Lower leg skin (tissue), 4 donors: ENCODE results near the gene ANGPTL2. TPM values are rescaled to one million over a fixed set of nuclear protein-coding genes. Genes with fewer than 3 reads are reported as not detected.

Experiments
- DNase-seq, 2 donors: peaks; one replicate each; pipeline ENCODE4 v3.0.0-alpha.2; 2019; ENCODE audit warnings: low spot score in 2 of 2
- H3K4me3 ChIP-seq: fragments of 200-600 bp; sonication (generic); 2 replicates; pipeline ENCODE4 v1.5.1; 2017; ENCODE audit warnings: mild to moderate bottlenecking, low read depth; ENCODE audit not compliant: poor library complexity, severe bottlenecking
- POLR2A ChIP-seq, 2 donors: fragments of 450-650 bp; IDR thresholded peaks; one replicate each; pipeline ENCODE4 v1.6.1; 2016 to 2017; ENCODE audit warnings: antibody characterized with exemption in 2 of 2, mild to moderate bottlenecking in 1 of 2, moderate library complexity in 1 of 2
- WGBS, 2 donors: methylation state at CpG; one replicate each; pipeline ENCODE4 v1.1.5; 2018; 5-methylcytosine and 5-hydroxymethylcytosine counted together
- intact Hi-C: fragments of 100-400 bp; cut with DNase I; formaldehyde crosslinking; loops from one replicate; pipeline ENCODE4 v1.15.0; 2023; ENCODE audit warnings: low total_unique reads
- total RNA-seq, 4 donors: library from RNA; depleted of rRNA; stranded (reverse); fragments of >200 nt; gene quantifications; one replicate each; pipeline ENCODE4 v1.1.0, GENCODE V29; 2016
- TF ChIP-seq, protein P1 (sequence below), 3 donors: fragments of 450-650 bp; IDR thresholded peaks; one replicate each; pipeline ENCODE4 v1.5.1; 2016; ENCODE audit warnings: antibody characterized with exemption in 3 of 3, mild to moderate bottlenecking in 3 of 3, moderate library complexity in 2 of 3

Gene ANGPTL2
- total RNA-seq, 4 donors from 2014 or later, result 10.5 to 37.8 (median 18.5) TPM

DNA sequence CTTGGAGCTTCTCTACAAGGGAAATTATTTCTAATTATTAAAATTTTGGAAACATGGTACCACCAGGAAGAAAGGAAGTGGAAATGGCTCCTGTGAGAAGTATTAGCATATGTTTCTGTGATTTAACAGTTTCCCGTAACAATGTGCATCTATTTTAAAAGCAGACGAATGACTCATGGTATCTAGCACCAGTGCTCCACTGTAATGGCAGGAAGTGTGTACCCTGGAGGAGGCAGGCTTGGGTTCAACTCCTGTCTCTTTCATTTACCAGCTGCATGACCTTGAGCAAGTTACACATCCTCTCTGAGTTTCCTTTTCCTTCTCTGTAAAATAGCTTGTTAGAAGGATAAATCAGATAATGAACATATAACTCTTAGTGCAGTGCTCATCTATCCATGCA, 41.0 kb upstream of the ANGPTL2 start:
- intact Hi-C loops, result no loop called here
- TF ChIP-seq, protein P1, sequence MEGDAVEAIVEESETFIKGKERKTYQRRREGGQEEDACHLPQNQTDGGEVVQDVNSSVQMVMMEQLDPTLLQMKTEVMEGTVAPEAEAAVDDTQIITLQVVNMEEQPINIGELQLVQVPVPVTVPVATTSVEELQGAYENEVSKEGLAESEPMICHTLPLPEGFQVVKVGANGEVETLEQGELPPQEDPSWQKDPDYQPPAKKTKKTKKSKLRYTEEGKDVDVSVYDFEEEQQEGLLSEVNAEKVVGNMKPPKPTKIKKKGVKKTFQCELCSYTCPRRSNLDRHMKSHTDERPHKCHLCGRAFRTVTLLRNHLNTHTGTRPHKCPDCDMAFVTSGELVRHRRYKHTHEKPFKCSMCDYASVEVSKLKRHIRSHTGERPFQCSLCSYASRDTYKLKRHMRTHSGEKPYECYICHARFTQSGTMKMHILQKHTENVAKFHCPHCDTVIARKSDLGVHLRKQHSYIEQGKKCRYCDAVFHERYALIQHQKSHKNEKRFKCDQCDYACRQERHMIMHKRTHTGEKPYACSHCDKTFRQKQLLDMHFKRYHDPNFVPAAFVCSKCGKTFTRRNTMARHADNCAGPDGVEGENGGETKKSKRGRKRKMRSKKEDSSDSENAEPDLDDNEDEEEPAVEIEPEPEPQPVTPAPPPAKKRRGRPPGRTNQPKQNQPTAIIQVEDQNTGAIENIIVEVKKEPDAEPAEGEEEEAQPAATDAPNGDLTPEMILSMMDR (IDR thresholded peaks at IDR 0.05), result no peak
- TF ChIP-seq POLR2A (IDR thresholded peaks at IDR 0.05), result no peak
- no peak for DNase-seq
- 33 to 53% methylated on average over 2 of the region's 2 CpGs for WGBS, 2 donors
- no peak overlapping the region for H3K4me3 ChIP-seq

DNA sequence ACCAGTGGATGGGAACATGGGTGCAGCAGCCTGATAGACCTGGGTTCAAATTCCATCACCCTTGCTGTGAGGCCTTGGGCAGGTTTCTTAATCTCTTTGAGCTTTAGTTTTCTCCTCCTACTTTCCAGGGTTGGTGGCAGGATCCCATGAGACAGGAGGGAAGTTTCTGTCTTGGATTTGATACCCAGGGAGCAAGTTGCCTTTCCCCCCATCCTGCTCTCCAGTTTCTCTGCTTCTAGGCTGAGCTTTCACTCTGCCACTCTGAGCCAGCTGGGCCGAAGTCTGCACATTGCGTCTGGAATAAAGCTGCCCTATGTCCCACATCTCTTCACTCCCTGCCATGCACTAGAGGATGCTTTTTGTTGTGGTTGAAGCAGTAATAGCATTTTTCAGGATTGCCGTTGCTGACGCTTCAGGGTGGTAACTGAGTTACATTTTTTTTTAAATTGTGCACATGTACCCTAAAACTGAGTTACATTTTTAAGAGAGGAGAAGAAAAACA, 40.5 kb upstream of the ANGPTL2 start:
- no peak overlapping the region for H3K4me3 ChIP-seq
- peak in 1 of 2 donors; percentile 62 for DNase-seq
- no peak for TF ChIP-seq POLR2A (IDR thresholded peaks at IDR 0.05)
- intact Hi-C loops, result no loop called here
- WGBS, 2 donors, result 67 to 88% methylated on average over 4 of the region's 4 CpGs

DNA sequence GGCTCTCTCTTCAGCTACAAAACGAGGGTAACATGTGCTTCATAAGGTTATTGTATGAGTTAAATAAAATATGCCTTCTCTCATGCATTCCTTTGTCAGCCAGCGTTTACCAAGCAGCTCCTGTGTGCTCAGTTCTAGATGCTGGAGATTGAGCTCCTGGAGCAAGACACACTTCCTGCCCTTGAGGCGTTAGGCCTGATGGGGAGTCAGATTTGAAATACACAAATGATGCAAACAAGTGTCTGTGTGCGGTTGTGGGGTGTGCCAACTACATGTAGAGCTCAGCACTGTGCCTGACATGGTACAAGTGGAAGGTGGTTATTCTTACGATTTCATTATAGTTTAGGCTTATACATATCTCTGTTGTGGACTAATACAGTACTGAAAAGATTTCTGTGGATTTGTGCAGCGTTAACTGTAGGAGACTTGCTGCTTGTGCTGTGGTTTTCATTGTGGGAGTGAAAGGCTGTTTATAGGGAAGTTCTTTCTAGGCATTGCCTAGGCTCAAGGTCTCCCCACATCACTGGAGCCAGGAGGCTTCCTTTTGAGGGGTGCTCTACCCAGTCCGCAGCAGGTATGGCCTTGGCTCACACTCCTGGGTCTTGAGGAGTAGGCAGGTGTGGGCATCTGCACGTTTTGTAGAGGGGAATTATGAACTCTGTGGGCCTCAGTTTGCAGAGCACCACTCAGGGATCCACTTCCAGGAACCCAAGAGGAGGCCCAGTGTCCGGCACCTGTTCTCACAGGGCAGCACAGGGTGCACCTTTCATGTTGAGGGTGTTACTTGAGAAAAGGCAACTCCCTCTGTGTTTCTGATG, 39.8 kb upstream of the ANGPTL2 start:
- DNase-seq, result peak in 1 of 2 donors; percentile 65
- intact Hi-C loops, result no loop called here
- H3K4me3 ChIP-seq, result no peak overlapping the region
- TF ChIP-seq, protein P1 (IDR thresholded peaks at IDR 0.05), result no peak
- TF ChIP-seq POLR2A (IDR thresholded peaks at IDR 0.05), result no peak
- 47 to 64% methylated on average over 8 to 9 of the region's 9 CpGs for WGBS, 2 donors

DNA sequence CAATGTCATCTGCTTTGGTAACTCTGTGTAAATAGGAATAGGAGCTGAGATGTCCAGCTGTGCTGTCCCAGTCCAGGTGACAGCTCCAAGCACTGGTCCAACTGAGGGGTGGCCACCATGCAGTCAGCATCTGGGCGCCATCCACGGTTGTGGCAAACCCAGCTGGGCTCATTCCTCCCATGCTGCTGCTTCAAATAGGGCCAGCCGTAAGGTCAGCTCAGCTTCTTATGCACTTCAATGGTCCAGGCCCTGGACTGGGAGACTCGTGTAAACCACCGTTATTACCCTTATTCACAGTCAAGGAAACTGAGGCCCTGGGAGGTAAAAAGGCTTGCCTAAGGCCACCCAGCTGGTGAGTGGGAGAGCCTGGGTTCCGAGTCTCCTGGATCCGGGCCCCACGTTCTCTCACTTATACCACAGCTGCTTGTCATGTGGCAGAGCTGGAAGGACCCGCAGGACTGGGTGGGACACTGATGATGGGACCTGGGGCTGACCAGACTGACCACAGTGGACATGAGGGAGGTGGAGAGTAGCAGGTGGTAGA, 38.7 kb upstream of the ANGPTL2 start:
- DNase-seq, result peak in 1 of 2 donors; percentile 83
- intact Hi-C loops, result no loop called here
- no peak overlapping the region for H3K4me3 ChIP-seq
- TF ChIP-seq, protein P1 (IDR thresholded peaks at IDR 0.05), result no peak
- no peak for TF ChIP-seq POLR2A (IDR thresholded peaks at IDR 0.05)
- WGBS, 2 donors, result 93 to 94% methylated on average over 6 to 9 of the region's 9 CpGs

DNA sequence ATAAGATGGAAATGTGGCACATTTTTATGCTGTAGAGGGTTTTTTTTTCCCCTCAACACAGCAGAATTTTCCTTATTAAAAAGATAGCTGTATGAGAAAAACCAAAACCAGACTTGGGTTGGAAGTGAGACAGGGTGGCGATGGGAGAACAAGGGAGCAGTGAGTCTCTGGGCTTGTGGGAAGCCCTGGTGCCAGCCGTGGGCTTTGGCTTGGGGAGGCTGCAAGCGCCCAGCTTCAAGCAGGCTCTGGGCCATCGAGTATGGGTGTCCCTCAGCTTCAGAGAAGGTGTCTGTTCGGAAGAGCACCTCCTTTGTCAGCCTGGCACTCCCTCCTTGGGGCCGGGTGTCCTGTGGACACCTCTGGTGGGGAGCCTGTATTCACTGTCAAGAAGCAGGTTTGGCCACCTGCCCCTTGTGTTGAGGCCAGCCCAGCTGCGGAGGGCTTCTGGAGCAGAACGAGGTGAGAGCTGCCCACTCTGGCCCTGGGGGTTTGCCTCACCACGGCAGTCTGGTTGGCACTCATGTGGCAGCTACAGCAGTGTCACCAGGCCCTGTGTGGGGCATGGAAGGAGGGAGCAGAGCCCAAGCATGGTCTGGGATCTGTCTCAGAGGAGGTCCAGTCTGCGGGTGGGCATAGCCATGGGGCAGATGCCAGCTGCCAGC, 37.6 kb upstream of the ANGPTL2 start:
- no peak for TF ChIP-seq POLR2A (IDR thresholded peaks at IDR 0.05)
- TF ChIP-seq, protein P1 (IDR thresholded peaks at IDR 0.05), result no peak
- peak in 1 of 2 donors; percentile 75 for DNase-seq
- H3K4me3 ChIP-seq, result no peak overlapping the region
- intact Hi-C loops, result no loop called here
- 75 to 86% methylated on average over 9 of the region's 10 CpGs for WGBS, 2 donors

DNA sequence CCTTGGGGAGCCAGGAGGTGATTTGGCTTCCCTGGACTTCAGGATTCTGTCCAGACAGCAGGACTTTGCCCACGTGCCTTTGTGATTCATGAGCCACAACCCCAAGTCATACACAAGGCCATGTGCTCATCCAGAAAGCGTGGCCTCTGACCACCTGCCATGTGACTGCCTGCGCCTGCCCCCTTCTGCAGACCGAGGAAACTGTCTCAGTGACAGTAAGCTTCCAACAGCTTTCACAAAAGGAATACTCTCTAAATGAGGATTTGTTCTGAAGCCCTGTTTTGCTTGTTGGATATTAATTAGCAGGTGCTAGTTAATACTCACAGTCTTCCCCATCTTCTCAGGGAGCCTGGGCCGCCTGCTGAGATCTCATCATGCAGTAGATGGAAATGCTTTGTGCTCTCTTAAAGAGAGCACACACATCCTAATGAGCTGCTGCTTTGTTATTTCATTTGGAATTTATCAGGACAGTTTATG, 36.9 kb upstream of the ANGPTL2 start:
- no peak overlapping the region for H3K4me3 ChIP-seq
- DNase-seq, result peak; percentile 62 to 90
- 53 to 63% methylated on average over 5 of the region's 5 CpGs for WGBS, 2 donors
- intact Hi-C loops, result no loop called here
- TF ChIP-seq, protein P1 (IDR thresholded peaks at IDR 0.05), result no peak
- TF ChIP-seq POLR2A (IDR thresholded peaks at IDR 0.05), result no peak
